GM12872 (cell line): Measurements from ENCODE around the gene NAV2.

Experiments
- CTCF ChIP-seq: IDR thresholded peaks from 3 replicates; pipeline ENCODE4 v1.5.1; 2011; ENCODE audit warnings: low read depth, mild to moderate bottlenecking, low read length, moderate library complexity; ENCODE audit not compliant: insufficient read depth

Gene NAV2

GRCh38 chr11:19868871-19869270 is 156.2 kb downstream of the NAV2 start:
- no peak for TF ChIP-seq CTCF

- TF ChIP-seq CTCF = no peak
Observed at GRCh38 chr11:19869466-19869865, 156.8 kb downstream of the NAV2 start.

- TF ChIP-seq CTCF = no peak
Observed at GRCh38 chr11:19869946-19870589, 157.4 kb downstream of the NAV2 start.

GRCh38 chr11:19871531-19871930 is 158.9 kb downstream of the NAV2 start:
- TF ChIP-seq CTCF = no peak

- TF ChIP-seq CTCF = no peak
Observed at GRCh38 chr11:19872512-19873145, 160.0 kb downstream of the NAV2 start.

- no peak for TF ChIP-seq CTCF
Observed at GRCh38 chr11:19873730-19874129, 161.1 kb downstream of the NAV2 start.

- no peak for TF ChIP-seq CTCF
Observed at GRCh38 chr11:19874266-19874665, 161.6 kb downstream of the NAV2 start.
